ENCODE measurements around the gene ECSIT.
"Not testable (repeated sequence)": the region's sequence is repeated elsewhere in the genome, so short reads cannot be mapped to it uniquely, and the experiment has no call there.

Gene ECSIT

DNA sequence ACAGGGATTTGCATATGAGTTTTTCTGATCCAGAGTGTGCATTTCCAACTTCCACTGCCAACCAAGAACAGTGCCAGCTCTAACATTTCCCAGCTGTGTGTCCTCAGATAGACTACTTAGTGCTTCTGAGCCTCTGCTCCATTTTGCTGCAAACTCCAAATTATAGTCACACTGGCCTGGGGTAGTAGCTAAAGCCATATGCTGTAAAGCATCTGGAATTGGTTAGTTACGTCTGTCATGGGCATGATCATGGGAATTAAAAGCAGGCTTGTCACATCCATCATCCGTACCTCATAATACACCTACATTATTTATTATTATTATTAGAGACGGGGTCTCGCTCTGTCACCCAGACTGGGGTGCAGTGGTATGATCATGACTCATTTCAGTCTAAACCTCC, 55.2 kb downstream of the ECSIT start:
- no peak for DNase-seq

DNA sequence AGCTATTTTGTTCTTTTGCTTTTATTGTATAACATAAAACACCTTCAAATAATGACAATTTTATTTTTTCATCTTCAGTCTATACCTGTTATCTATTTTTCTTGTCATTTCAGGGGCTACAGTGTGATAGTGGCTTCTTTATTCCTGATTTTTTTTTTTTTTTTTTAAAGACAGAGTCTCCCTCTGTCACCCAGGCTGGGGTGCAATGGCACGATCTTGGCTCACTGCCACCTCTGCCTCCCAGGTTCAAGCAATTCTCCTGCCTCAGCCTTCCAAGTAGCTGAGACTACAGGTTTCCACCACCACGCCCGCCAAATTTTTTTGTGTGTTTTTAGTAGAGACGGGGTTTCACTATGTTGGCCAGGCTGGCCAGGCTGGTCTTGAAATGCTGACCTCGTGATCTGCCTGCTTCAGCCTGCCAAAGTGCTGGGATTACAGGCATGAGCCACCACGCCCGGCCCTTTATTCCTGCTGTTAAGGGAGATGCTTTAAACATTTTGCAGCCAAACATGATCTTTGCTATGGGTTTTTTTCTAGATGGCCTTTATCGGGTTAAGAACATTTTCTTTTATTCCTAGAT, 60.6 kb downstream of the ECSIT start:
- DNase-seq: not testable (repeated sequence)

DNA sequence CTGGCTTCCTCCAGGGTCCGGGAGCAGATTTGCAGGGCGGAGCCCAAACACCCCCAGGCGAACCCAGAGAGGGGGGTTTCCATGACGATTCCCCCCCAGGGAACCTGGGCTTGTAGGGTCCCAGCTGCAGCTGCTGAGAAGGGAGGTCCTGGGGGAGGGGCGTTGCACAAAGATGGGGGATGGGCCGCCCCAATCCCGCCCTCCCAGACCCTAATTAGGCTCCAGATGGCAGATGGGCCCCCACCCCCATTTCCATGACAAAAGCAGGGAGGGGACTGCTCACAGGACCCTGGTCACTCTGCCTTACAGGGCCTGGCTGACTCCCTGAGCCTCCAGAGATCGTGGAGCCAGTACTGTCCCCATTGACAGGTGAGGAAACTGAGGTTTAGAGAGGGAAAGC, 63.3 kb downstream of the ECSIT start:
- no peak for DNase-seq

DNA sequence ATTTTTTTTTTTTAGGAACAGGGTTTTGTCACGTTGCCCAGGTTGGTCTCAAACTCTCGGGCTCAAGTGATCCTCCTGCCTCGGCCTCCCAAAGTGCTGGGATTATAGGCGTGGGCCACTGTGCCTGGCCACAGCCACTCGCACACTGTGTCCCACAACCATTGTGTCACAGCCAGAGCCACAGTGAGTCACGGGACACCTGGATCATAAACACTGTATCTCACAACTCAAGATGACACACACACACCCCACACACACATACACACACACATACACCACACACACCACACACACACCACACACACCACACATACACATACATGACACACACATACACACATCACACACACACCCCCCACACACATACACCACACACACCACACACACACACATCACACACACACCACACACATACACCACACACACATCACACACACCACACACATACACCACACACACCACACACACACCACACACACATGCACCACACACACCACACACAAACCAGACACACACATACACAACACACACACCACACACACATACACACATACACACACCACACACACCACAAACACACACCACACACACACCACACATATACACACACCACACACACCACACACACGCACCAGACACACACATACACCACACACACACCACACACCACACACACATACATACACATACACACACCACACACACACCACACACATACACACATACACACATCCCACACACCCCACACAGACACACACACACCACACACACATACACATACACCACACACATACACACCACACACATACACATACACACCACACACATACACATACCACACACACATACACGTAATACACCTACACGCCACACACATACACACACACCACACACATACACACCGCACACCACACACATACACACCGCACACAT, 64.3 kb downstream of the ECSIT start:
- DNase-seq: no peak

DNA sequence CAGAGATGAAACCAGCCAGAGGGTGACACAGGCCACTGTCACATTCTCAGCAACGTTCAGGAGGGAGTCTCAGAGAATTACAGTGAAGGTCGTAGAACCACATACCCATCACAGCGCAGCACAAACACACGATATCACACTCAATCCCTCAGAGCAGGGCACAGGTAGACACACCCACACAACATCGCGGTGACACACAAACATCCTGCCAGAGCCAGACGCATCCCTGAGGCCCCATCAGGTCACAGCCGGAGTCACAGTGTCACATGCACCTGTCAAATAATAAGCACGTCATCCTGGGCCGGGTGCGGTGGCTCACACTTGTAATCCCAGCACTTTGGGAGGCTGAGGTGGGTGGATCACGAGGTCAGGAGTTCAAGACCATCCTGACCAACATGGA, 65.5 kb downstream of the ECSIT start:
- no peak for DNase-seq

DNA sequence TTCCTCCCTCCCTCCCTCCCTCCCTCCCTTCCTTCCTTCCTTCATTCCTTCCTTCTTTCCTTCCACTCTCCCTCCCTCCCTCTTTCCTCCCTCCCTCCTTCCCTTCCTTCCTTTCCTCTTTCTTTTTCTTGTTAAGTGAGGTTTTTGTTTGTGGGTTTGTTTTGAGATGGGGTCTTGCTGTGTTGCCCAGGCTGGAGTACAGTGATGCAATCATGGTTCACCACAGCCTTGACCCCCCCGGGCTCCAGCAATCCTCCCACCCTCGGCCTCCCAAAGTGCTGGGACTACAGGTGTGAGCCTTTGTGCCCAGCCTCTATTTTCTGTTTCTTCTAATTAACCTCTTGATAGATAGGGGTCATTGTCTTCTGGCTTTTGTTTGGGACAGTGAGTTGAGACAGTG, 67.5 kb downstream of the ECSIT start:
- DNase-seq: no peak

DNA sequence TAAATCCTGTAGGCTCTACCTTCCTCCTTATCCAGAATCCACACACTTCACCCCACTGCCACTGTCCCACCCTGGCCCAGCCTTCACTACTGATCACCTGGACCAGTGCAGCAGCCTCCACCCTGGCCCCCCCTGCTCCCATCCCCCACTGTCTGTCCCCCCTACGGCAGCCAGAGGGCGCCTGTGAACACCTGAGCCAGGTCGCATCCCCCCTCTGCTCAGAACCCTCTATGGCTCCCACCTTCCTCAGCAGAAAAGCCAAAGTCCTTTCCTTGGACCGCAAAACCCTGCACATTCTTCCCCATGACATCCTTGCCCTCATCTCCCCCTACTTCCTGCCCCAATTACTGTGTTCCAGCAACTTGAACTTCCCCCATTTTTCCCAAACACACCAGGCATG, 68.7 kb downstream of the ECSIT start:
- no peak for DNase-seq

DNA sequence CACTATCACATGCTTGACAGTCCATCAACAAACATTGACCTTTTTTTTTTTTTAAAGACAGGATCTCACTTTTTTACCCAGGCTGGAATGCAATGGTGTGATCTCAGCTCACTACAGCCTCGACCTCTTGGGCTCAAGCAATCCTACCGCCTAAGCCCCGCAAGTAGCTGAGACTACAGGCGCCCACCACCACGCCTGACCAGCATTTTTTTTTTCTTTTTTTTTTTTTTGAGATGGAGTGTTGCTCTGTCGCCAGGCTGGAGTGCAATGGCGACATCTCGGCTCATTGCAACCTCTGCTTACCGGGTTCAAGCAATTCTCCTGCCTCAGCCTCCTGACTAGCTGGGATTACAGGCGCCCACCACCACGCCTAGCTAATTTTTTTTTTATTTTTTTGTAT, 70.0 kb downstream of the ECSIT start:
- not testable (repeated sequence) for DNase-seq

DNA sequence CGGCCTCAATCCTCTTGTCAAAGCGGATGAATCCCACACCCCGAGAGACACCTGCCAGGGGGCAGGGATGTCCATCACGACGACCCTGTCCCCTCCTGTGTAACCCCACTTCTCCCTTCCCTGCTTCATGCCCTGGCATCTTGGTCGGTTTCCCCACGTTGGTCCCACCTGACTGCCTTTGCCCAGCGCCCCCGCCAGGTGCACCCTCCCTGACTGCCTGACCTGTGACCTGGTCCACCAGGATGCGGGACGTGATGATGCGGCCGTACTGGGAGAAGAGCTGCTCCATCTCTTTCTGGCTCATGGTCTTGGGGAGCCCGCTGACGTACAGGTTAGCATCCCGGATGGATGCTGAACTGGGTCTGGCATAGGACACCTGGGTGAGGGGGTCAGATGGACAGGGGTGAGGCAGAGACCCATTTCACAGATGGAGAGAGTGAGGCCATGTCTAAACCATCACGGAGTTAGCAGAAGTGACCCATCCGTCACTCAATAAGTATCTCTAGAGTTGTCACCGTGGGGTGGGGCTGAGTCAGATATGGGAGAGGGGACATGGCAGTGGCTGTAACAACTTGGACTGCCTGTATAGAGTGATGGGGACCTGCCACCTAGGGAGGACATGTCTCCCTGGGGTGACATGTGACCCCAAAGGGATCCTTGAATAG, 70.6 kb downstream of the ECSIT start:
- DNase-seq: no peak

DNA sequence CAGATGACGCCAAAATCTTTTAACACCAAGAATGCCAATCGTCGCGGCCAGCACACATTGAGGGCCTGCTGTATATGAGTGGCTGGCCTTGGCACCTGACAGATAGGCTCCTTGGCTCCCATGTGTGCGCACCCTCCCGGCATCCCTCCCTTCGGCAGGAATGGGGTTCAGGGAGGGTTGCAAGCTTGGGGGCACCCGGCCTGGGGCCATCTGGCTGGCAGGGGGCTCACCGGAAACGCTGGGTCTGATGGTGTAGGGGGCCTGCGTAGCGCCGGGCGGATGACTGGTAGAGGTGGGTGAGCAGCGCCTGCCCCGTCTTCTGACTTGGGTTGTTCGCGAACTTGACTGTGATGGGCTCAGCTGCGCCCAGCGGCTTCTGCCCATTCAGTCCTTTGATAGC, 71.1 kb downstream of the ECSIT start:
- no peak for DNase-seq

DNA sequence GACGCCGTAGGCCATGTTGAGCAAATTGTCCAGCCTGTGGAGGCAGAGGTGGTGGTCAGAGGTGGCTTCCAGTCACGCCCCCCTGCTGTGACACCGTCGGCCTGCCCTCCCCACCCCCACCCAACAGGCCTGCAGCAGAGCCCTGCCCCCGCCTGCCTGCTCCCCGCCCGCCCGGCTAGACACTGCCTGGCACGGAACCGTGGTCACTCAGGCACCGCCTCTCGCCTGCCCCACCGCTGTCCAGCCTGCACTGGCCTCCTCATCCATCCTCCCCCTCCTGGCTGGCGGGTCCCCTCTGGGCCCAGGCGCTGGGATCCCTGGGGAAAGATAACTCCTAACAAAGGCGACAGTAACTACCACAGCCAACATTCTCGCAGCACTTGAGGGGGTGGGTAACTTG, 71.8 kb downstream of the ECSIT start:
- DNase-seq: no peak

DNA sequence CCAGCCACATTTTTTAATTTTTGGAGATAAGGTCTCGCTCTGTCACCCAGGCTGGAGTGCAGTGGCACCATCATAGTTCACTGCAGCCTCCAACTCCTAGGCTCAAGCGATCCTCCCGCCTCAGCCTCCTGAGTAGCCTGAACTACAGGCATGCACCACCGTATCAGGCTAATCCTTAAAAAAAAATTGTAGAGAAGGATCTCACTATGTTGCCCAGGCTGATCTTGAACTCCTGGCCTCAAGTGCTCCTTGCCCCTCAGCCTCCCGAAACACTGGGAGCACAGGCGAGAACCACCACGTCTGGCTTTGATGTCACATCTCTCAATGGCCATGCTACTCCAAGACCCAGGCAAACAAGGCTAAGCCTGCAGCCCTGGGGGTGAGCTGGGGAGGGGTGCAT, 72.3 kb downstream of the ECSIT start:
- no peak for DNase-seq

Measured in GDM1 (cell line).